ENCODE measurements around the gene CCDC50. TPM values are rescaled to one million over a fixed set of nuclear protein-coding genes. Genes with fewer than 3 reads are reported as not detected.

CCDC50 gene
- total RNA-seq, 1 experiment from 2014 or later: 47.8 TPM

DNA sequence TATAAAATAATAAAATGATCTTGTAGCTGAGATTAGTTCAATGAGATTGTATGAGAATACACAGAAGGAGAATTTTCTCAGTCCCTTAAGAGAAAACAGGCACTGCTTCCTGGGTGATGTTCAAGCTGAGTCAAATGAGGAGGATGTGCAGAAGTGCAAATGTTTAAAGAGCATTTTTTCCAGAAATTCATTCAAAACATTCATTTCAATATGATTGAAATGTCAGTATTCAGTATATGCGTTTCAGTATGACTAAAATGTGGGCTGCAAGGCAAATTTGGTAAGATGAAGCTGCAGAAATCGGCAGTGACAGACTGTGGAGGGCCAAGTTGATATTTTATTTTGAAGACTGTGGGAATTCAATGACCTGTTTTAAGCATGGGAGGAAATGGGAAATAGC, 112.5 kb downstream of the CCDC50 start:
- ChIA-PET POLR2A (no interaction called here), CTCF (no interaction called here), RAD21 (ENCODE audit: low non-redundant PET in 1 of 2, low total read pairs in 2 of 2, uncharacterized antibody in 2 of 2, unreplicated experiment in 2 of 2) (no interaction called here)
- no peak for TF ChIP-seq SRF (IDR thresholded peaks at IDR 0.05; ENCODE audit: low read depth)
- TF ChIP-seq EGR1 (IDR thresholded peaks at IDR 0.05; ENCODE audit: low read depth): no peak
- TF ChIP-seq TCF7L2 (IDR thresholded peaks at IDR 0.05; ENCODE audit: borderline replicate concordance, extremely low read depth, insufficient read depth, insufficient read length): no peak
- no peak for TF ChIP-seq FOSL1 (IDR thresholded peaks at IDR 0.05; ENCODE audit: low read depth)
- TF ChIP-seq, protein P1, sequence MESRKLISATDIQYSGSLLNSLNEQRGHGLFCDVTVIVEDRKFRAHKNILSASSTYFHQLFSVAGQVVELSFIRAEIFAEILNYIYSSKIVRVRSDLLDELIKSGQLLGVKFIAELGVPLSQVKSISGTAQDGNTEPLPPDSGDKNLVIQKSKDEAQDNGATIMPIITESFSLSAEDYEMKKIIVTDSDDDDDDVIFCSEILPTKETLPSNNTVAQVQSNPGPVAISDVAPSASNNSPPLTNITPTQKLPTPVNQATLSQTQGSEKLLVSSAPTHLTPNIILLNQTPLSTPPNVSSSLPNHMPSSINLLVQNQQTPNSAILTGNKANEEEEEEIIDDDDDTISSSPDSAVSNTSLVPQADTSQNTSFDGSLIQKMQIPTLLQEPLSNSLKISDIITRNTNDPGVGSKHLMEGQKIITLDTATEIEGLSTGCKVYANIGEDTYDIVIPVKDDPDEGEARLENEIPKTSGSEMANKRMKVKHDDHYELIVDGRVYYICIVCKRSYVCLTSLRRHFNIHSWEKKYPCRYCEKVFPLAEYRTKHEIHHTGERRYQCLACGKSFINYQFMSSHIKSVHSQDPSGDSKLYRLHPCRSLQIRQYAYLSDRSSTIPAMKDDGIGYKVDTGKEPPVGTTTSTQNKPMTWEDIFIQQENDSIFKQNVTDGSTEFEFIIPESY (IDR thresholded peaks at IDR 0.05; ENCODE audit: extremely low read depth, insufficient replicate concordance, low read length): no peak
- no peak for TF ChIP-seq JUND (IDR thresholded peaks at IDR 0.05)
- no peak for TF ChIP-seq EZH2 (IDR thresholded peaks at IDR 0.05)
- TF ChIP-seq SP1 (IDR thresholded peaks at IDR 0.05; ENCODE audit: low read depth): no peak
- TF ChIP-seq RAD21 (IDR thresholded peaks at IDR 0.05; ENCODE audit: low read depth): no peak
- TF ChIP-seq CBX3 (IDR thresholded peaks at IDR 0.05; ENCODE audit: low read depth): no peak
- no peak for TF ChIP-seq YY1 (IDR thresholded peaks at IDR 0.05; ENCODE audit: extremely low read depth, insufficient replicate concordance, low read depth, low read length)
- TF ChIP-seq, protein P2, sequence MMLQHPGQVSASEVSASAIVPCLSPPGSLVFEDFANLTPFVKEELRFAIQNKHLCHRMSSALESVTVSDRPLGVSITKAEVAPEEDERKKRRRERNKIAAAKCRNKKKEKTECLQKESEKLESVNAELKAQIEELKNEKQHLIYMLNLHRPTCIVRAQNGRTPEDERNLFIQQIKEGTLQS (IDR thresholded peaks at IDR 0.05): no peak
- no peak for TF ChIP-seq POLR2AphosphoS5 (IDR thresholded peaks at IDR 0.05; ENCODE audit: low read depth, low read length)
- no peak for TF ChIP-seq EZH2phosphoT487 (IDR thresholded peaks at IDR 0.05; ENCODE audit: borderline replicate concordance)
- TF ChIP-seq ZFX (IDR thresholded peaks at IDR 0.05): no peak
- no peak for TF ChIP-seq CEBPB (IDR thresholded peaks at IDR 0.05; ENCODE audit: low read depth)
- TF ChIP-seq SIN3A (IDR thresholded peaks at IDR 0.05; ENCODE audit: low read depth): no peak
- no peak for TF ChIP-seq POLR2A (IDR thresholded peaks at IDR 0.05; ENCODE audit: borderline replicate concordance, extremely low read depth, insufficient read depth, insufficient read length)
- Histone ChIP-seq H3K9me3 (ENCODE audit: control insufficient read depth in 1 of 2, insufficient read depth in 1 of 2, low read depth in 1 of 2, low read length in 2 of 2) (no peaks in the 10 kb centered on the region), H2AFZ (ENCODE audit: low read depth, low read length, poor library complexity, severe bottlenecking) (no peak overlapping the region), H3K27ac (ENCODE audit: low read depth, low read length) (no peak overlapping the region), H3K36me3 (ENCODE audit: control insufficient read depth in 1 of 2, insufficient read depth in 2 of 2, low read length in 2 of 2) (no peaks in the 10 kb centered on the region), H3K9ac (ENCODE audit: low read length) (no peak overlapping the region), H3K27me3 (ENCODE audit: insufficient read depth, low read length) (no peaks in the 10 kb centered on the region), H3K4me2 (ENCODE audit: low read length) (no peak overlapping the region), H3K4me1 (ENCODE audit: control insufficient read depth in 1 of 2, insufficient read depth in 2 of 2, low read length in 2 of 2) (no peaks in the 10 kb centered on the region), H3K4me3 (replicated peaks in 1 of 2; ENCODE audit: low read depth in 1 of 2, low read length in 2 of 2) (no peak overlapping the region), H3K9me2 (ENCODE audit: insufficient read depth) (no peaks in the 10 kb centered on the region), H4K20me1 (ENCODE audit: insufficient read depth) (no peaks in the 10 kb centered on the region), H3K79me2 (ENCODE audit: insufficient read depth, low read length) (no peaks in the 10 kb centered on the region)
- BruUV-seq (replicated peaks): no TSS peak
- ATAC-seq (no peak), DNase-seq (ENCODE audit: low read depth, low spot score) (no peak)
- intact Hi-C loops (cut with micrococcal nuclease): no loop called here

Data from HCT116 (cell line).